Activated CD8-positive, alpha-beta memory T cell treated with anti-CD3 and anti-CD28 coated beads for 24 hours (primary cell): ENCODE results near the gene DACT2.
"Not testable (repeated sequence)": the region's sequence is repeated elsewhere in the genome, so short reads cannot be mapped to it uniquely, and the experiment has no call there.

Experiments
- DNase-seq: peaks from one replicate; pipeline ENCODE4 v3.0.0-alpha.2; 2020

The DACT2 gene, protein sequence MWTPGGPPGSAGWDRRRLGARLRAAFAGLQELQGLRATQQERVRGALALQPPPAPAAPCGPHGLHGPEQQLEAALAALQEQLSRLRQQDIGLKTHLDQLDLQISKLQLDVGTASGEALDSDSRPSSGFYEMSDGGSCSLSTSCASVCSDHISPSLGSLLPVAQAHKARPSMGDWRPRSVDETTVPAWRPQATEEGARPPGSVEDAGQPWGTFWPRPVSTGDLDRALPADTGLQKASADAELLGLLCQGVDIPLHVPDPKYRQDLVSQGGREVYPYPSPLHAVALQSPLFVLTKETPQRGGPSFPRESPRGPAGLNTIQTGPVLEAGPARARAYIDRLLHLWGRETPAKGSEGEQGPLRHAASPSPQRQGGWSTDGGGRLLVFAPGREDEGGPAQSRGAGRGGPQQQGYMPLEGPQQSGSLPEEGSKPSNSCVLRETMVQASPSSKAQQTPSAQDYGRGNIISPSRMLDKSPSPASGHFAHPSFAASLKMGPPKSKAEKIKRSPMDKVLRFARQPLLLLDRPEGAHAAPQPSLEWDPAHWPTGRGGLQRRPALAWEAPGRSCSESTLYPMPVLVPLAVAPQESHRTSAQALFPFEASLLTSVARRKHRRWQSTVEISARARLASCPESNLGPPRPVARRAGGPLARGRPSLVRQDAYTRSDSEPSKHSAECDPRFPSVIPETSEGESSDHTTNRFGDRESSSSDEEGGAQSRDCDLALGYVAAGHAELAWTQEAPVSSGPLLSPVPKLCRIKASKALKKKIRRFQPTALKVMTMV

DNA sequence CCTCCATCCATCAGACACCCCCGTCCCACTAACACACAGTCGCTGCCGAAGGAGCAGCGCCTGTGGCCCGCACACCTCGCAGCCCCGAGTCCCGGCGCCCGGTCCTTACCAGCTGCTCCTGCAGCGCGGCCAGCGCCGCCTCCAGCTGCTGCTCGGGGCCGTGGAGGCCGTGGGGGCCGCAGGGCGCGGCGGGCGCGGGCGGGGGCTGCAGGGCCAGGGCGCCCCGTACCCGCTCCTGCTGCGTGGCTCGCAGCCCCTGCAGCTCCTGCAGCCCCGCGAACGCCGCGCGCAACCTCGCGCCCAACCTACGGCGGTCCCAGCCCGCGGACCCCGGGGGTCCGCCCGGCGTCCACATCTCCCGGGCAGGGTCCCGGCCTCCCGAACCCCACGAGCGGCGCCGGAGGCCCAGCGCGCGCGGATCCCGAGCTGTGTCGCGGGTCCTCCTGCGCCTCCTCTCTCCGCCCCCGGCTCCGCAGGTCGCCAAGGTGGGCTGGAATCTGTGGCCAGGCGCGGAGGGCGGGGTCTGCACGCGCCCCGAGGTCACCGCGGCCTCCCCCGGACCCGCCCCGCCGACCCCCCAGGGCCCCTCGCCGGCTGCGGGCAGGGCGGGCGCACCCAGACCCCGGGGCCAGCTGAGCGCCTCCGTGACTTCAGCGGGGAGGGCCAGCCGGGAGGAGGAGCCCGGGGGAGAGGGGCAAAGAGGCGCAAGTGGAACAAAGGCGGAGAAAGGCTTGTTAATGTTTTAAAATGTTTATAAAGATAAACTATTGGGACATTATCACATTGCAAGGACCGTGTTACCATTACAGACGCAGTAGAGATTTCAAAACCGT, at the start of gene DACT2:
DACT2 (minus strand) TSS at position 499 of the 833 bp plus-strand sequence; CDS start at position 355, 144 bp downstream.
- DNase-seq: no peak

DNA sequence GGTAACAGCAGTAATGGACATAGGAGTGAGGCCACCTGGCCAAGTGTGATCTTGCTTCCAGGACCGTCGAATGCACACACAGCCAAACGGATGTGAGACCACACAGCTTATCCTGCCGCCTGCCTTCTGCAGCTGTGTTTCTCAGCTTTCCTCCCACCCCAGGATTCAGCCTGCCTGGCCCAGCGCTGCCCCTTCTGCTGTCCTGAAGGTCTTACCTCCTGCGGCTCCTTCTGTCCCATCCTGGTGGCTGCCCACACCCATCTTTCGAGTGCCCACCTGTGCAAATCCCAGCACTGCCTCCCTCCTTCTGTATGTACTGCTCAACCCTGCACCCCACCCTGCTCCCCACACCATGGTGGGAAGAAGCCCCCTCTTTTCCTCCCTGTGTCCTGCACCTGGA, 49.4 kb upstream of the DACT2 start:
- no peak for DNase-seq

DNA sequence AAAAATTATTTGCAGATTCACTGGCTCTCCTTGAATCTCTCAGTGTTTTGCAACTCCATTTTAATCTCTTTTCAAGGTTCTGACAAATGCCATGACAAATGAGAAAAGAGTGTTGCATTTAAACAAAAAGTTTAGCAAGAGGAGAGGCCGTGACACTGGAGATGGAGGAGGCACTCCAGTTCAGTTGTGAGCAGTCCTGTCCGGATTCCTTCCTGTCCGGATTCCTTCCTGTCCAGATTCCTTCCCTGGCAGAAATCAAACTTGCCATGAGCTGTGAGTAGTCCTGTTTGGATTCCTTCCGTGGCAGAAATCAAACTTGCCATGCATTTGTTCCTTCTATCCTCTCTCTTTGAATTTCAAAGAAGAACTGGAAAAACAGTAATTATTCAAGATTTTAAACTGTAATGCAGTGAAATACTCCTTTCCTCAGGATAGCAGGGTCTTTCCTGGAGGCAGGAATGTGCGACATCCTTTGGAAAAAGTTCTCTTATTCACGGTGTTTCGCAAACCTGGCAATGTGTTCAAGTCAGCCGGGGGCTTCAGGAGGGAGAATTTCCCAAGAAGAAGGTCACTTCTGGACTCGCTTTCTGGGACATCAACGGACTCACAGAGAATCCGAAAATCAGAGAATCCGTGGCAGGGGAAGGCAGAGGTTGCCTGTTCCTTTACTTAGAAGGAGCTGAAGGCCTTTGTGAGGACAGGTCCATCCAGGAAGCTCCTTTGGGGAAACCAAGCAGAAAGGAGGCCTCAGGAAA, 48.7 kb upstream of the DACT2 start:
- DNase-seq: no peak

DNA sequence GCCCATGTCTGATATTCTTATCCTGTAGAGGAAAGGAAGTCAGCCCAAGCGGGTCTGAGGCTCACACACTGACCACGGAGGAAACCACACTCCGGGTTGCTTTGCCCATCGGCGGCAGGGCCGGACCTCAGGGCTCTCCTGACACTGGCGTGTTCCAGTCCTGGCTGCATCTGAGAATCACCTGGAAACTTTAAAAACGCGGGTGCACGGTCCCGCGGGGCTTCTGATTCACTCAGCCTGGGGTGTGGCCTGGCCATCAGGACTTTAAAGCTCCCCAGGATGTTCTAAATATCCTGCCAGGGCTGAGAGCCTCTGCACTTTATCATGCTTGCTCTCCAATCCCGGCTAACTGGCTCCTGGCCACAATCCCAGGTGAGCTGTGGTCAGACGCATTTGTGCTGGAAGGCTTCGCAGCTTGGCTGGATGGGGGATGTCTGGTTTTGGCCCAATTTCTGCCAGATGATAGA, 47.7 kb upstream of the DACT2 start:
- DNase-seq: no peak

DNA sequence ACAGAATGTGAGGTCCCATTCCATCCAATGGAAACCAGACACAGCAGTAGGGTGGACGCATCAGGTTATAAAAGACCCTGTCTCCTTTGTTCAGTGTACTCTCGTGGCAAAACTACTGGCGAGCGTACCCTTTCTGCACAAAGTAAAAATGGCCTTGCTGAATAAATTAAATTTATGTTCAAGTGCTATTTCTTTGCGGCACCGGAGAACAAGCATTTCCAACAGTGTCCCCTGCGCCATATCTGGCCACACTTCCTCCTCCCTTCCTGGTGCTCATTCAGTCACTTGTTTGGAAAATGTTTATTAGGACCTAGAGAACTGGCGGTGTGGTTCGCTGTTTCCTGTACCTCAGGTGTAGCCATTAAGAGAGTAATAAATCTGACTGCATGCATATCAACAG, 46.9 kb upstream of the DACT2 start:
- DNase-seq: no peak

DNA sequence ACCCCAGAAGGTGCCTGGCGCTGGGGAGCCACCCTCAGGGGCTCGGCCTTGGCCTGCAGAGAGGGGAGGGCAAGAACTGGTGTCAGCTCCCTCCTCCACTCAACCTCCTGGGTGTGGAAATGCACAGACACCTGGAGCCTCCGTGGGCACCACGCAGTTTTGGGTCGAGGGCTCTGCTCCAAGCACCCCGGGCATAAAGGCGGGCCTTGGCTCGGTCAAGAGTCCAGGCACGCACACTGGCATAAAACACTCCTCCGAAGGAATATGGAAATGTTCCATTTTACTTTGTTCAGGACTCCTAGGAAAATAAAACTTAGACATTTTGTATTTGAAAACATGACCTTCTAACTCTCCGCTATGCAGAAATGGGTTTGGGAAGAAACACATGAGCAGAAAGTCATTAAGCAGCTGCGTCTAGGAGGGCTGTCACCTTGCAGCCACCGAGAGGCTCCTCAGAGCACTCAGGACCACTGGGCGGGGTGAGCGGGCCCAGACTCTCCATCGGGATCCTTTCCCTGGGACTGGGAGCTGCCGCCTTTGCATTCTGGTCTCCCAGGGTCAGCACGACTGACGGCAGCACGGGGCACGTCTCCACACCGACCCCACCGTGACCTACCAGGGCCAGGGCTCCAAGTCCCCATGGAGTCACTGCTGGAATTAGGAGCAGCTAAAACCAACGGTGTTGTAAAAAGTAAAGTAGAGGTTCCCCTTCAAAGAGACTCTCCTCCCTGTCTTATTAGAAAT, 46.0 kb upstream of the DACT2 start:
- DNase-seq: no peak

DNA sequence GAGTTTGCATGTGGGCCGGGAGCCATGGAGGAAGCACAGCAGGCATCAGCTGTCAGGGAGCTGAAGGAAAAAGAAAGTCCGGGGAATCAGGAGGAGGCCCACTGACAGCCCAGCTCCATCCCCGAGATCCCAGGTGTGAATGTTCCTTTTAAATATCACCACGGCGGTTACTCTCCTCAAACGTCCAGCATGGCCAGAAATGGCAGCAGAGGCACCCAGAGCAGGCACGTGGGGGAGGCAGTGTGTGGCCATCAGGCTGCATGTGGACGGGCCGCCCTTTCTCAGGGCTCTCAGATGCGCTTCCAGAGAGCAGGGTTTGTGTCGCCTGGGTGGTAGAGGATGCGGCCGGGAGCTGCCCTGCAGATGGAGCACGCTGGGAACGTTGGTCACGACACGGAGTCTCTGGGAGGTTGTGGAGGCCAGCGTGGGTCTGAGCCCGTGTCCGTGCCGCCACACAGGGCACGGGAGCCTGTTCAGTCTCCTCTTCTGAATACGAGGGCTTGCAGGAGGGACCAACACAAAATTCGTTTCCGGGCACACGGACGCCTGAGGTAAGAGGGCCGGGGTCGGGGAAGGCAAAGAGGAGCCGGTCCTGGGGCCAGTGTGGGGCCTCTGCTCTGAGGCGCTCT, 45.3 kb upstream of the DACT2 start:
- no peak for DNase-seq

DNA sequence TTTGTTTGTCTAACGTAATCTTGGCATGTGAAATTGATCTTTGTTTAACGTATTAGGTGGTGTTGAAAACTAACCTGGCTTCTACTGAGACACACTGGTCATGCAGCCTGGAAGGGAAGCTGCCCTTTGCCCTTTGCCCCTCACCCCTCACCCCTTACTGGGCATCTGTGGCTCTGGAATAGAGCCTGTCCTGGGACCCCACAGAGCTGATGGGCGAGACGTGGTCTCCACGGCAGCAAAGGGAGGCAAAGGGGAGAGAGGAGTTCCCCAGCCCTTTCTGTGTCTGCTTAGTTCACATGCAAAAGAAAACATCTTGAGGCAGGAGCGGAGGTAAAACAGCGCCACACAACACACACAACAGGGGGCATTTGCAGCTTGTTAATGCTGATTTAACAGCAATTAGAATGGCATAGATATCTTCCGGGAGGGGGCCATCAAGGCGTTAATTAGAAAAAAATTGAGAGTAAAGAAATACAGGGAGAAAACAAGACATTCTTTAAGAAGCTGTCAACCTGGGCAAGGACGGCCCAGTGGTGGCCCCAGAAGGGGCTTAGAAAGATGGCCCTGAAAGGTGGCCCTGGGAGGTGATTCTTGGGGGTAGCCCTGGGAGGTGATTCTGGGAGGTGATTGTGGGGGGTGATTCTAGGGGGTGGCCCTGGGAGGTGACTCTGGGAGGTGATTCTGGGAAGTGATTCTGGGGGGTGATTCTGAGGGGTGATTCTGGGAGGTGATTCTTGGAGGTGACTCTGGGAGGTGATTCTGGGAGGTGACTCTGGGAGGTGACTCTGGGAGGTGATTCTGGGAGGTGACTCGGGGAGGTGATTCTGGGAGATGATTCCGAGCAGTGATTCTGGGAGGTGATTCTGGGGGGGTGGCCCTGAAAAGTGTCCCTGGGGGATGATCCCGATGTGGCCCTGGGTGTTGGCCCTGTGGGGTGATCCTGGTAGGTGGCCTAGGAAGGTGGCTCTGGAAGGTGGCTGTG, 44.5 kb upstream of the DACT2 start:
- no peak for DNase-seq

DNA sequence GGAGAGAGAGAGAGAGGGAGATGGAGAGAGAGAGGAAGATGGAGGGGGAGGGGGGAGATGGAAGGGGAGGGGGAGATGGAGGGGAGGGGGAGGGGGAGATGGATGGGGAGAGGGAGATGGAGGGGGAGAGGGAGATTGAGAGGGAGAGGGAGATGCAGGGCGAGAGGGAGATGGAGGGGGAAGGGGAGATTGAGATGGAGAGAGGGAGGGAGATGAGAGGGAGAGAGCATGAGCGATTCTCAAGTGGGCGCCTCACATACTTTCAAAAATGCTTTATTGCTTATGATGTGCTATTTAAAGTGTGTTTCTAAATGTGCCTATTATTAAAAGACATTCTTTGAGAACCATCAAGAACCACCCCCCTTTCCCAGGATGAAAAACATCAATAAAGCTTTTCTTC, 43.7 kb upstream of the DACT2 start:
- DNase-seq: no peak

DNA sequence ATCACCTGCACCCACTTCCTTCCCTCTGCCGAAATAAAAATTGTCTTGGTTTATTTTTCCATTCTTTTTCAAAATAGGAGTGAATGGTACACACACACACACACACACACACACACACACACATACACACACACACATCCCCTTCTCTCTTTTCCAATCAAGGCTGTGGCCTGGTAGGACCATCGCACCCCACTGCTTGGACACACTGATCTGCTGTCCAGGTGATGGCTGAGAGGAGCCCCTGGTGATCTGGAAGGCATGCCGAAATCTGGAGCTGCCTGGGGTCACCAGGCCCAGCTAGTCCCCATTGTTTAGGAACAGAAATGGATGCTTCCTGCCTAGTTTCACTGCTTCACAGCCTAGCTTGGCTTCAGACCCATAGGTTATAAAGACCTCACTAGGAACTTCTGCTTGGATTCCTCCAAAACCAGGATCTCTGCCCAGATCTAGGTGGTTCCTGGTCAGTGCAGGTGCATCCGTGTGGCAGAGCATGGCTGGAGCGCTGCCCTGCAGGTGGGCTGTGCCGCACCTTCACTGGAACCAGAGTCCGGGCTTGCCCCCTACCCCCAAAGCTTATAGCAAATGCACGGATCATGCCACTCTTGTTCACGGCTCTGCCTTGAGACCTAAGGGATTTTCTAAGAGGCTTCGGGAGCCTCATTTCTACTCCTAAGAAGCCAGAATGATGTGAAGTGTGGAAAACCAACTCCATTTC, 42.9 kb upstream of the DACT2 start:
- DNase-seq: no peak

DNA sequence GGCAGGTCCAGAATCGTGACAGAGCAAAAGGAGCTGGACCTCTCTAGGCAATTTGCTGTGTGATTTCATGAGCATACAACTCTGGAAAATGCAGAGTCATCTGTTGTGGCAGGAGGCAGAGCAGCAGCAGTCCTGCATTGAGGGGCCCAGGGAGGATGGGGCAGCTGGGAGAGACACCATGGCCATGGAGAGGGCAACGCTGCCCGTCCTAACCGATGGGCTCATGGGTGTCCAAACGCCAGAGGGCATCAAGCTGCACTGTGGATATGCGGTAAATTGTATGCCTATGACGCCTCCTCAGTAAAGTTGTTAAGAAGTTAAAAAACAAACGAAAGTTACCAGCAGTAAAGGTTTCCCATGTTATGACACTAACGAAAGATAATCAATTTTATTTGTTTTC, 42.2 kb upstream of the DACT2 start:
- no peak for DNase-seq

DNA sequence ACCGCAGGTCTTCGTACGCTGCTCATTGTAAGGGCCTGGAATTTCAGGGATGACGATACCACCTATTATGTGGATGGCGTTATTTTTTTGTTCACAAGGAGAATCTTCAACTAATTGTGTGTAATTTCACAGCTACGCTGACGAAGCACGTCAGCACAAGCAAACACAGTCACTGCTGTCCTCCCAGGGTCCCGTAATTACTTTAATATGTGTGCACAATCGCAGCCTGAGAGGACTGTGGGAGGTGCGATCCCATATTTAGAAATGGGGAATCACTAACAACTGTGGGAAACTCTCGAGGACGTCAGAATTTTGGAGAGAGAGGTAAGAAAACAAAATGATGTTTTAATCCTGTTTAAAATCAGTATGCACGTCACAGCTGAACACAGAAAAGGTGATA, 40.2 kb upstream of the DACT2 start:
- DNase-seq: no peak

DNA sequence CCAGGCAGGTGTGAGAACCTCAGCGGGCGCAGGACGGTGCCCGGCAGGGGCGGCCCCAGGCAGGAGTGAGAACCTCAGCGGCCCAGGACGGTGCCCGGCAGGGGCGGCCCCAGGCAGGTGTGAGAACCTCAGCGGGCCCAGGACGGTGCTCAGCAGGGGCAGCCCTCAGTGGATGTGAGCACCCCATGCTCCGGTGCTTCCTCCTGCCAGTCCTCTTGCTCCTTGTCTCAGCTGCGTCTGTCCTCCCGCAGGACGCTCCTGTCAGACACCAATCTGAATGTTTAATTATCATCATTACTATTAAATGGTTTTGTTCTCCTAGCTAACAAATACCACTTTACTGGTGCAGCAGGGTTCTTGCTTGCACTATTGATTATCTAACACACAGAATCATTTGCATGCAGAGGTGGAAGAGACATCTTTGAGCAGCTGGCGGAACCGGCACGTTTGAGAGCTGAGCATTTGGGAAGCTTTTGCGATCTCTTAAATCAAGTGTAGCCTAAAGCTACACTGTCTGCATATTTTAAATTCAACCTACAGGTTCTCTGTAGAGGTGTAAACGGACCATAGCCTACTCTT, 39.4 kb upstream of the DACT2 start:
- no peak for DNase-seq

DNA sequence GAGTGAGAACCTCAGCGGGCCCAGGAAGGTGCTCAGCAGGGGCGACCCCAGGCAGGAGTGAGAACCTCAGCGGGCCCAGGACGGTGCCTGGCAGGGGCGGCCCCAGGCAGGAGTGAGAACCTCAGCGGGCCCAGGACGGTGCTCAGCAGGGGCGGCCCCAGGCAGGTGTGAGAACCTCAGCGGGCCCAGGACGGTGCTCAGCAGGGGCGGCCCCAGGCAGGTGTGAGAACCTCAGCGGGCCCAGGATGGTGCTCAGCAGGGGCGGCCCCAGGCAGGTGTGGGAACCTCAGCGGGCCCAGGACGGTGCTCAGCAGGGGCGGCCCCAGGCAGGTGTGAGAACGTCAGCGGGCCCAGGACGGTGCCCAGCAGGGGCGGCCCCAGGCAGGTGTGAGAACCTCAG, 37.3 kb upstream of the DACT2 start:
- not testable (repeated sequence) for DNase-seq

DNA sequence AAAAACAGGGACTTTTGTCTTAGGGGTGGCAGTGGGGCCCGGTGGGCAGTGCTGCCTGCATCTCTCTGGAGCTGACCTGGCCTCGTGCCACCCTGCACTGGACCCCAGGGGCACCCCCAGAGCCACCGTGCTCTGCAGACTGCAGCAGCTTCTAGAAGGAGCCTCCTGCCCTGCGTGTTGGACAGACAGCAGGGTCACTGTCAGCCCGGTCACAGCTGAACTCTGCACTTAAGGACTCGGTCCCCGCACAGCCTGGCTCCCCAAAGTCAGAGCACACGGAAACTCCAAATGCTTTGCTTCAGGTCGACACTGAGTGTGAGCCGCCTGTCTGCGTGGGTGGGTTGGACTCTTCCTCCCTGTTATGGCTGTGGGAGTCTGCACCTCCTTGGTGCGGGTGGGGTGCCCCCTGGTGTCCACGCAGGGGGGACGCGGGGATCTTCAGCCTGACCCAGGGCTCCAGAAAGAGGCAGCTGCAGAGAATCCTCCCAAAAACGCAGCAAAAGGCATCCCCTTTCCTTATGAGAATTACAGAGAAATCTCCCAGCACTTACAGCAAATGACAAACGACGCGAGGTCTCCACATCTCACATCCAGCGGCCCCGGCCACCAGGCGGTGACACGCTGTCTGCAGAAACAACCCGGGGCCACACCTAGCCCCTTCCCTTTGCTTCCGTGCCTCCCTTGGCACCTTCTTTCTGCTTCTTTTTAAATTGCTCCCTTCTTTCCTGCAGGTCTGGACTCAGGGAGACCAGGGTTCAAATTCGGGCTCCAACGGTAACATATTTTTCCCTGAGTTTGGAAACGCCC, 36.3 kb upstream of the DACT2 start:
- DNase-seq: no peak

DNA sequence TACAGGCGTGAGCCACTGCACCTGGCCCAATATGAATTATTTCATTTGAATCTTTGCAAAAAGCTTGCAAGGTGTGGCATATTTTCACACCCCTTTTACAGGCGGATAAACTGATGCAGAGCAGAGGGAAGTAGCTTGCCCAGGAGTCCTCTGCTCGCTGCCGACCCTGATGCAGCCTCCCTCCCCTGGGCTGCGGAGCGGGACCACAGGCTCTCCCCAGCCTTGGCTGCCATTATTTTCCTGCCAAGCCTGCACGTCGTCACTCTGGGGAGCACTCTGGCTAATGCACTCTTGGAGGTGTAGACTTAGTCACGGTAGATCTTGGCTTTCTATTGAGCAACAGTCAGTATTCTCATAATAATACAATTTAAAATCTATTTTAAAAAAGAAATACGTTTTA, 34.8 kb upstream of the DACT2 start:
- no peak for DNase-seq

DNA sequence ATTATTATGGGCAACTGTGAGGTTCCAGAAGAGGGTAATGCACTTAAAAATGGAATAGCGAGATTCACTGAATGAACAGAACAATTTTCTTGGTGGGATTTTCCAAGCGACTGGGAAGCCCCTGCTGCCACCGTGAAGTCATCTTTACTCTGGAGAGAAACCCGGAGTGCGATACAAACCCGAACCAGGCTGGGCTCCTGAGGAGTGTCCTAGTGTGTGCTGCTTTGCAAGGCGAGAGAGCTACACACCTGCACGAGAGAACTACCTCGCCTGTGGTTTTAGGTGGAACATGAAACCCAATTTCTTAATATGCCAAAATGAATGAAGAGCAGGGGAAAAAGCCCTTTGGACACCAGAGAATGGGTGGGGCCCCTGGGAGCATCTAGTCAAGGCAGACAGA, 33.5 kb upstream of the DACT2 start:
- DNase-seq: no peak

DNA sequence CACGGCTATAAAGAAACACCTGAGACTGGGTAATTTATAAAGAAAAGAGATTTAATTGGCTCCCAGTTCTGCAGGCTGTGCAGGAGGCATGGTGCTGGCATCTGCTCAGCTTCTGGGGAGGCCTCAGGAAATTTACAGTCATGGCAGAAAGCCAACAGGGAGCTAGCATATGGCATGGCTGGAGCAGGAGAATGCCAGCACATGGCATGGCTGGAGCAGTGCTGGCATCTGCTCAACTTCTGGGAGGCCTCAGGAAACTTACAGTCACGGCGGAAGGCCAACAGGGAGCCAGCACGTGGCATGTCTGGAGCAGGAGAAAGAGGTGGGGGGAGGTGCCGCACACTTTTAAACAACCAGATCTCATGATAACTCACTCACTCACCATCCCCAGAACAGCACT, 32.5 kb upstream of the DACT2 start:
- no peak for DNase-seq
